Left renal cortex interstitium (tissue), 4 donors: ENCODE measurements around the gene CLEC3B. TPM values are rescaled to one million over a fixed set of nuclear protein-coding genes. Genes with fewer than 3 reads are reported as not detected.

Experiments used
- polyA plus RNA-seq, 4 donors: library from polyadenylated mRNA; unstranded; fragments of 120-200 nt; gene quantifications; one replicate each; pipeline ENCODE4 v1.2.1, GENCODE V29; 2013; ENCODE audit not compliant: insufficient read length in 4 of 4

Gene CLEC3B
- polyA plus RNA-seq, 4 donors, result 21.1 to 44.0 (median 25.8) TPM

Other genes starting within 250 kb of the CLEC3B start
- gene TMEM42, start 164.4 kb upstream of the CLEC3B start, polyA plus RNA-seq, result 10 to 100 TPM; 28.6 to 30.7 (median 29.8) TPM
- under 1 TPM in 3 of 4 donors, not detected in 1; 0.03 to 0.13 (median 0.10) TPM for gene TGM4, start 151.7 kb upstream of the CLEC3B start, polyA plus RNA-seq
- 100 to 1,000 TPM in 1 of 4 donors, 10 to 100 TPM in 3; 80.2 to 102 (median 86.5) TPM for gene ZDHHC3, start 50.1 kb upstream of the CLEC3B start, polyA plus RNA-seq
- gene EXOSC7, start 50.1 kb upstream of the CLEC3B start, polyA plus RNA-seq, result 10 to 100 TPM; 50.1 to 54.4 (median 52.4) TPM
- 1 to 10 TPM in 3 of 4 donors, under 1 TPM in 1; 0.62 to 2.2 (median 1.1) TPM for gene CDCP1, start 120.1 kb downstream of the CLEC3B start, polyA plus RNA-seq
- 10 to 100 TPM in 1 of 4 donors, 1 to 10 TPM in 3; 6.3 to 12.5 (median 7.6) TPM for gene TMEM158, start 200.0 kb downstream of the CLEC3B start, polyA plus RNA-seq